Measurements from ENCODE around the gene LDB2.

Gene LDB2

DNA sequence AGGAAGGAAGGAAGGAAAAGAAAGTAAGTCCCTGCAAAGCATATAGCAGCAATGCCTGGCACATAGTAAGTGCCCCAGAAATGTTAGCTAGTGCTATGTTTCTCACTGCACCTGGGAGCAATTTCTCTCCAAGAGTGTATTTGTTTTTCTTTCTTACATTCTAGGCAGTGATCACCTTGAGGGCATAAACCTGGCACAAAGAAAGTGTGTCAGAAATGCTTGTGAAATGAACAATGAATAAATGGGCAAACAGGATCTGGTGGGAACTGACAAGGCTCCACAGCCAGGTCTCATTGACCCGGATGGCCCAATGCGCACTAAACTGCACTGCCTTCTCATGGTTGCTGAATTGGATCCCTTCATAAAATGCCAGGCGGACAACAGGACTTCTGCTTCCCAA lies 316.4 kb downstream of the LDB2 start:
- TF ChIP-seq RAD21 (IDR thresholded peaks at IDR 0.05; ENCODE audit: low read depth) (no peak), CREB1 (IDR thresholded peaks at IDR 0.05; ENCODE audit: low read depth) (no peak), FOXM1 (IDR thresholded peaks at IDR 0.05; ENCODE audit: borderline replicate concordance, low read depth) (no peak), TEAD4 (IDR thresholded peaks at IDR 0.05) (no peak), CEBPB (IDR thresholded peaks at IDR 0.05) (no peak), YY1 (IDR thresholded peaks at IDR 0.05; ENCODE audit: low read depth) (no peak), TAF1 (IDR thresholded peaks at IDR 0.05; ENCODE audit: low read depth) (no peak), EP300 (IDR thresholded peaks at IDR 0.05; ENCODE audit: borderline replicate concordance) (no peak)
- TF ChIP-seq, protein P1, sequence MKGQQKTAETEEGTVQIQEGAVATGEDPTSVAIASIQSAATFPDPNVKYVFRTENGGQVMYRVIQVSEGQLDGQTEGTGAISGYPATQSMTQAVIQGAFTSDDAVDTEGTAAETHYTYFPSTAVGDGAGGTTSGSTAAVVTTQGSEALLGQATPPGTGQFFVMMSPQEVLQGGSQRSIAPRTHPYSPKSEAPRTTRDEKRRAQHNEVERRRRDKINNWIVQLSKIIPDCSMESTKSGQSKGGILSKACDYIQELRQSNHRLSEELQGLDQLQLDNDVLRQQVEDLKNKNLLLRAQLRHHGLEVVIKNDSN (IDR thresholded peaks at IDR 0.05), result no peak
- TF ChIP-seq, protein P2, sequence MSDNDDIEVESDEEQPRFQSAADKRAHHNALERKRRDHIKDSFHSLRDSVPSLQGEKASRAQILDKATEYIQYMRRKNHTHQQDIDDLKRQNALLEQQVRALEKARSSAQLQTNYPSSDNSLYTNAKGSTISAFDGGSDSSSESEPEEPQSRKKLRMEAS (IDR thresholded peaks at IDR 0.05), result no peak
- TF ChIP-seq, protein P3, sequence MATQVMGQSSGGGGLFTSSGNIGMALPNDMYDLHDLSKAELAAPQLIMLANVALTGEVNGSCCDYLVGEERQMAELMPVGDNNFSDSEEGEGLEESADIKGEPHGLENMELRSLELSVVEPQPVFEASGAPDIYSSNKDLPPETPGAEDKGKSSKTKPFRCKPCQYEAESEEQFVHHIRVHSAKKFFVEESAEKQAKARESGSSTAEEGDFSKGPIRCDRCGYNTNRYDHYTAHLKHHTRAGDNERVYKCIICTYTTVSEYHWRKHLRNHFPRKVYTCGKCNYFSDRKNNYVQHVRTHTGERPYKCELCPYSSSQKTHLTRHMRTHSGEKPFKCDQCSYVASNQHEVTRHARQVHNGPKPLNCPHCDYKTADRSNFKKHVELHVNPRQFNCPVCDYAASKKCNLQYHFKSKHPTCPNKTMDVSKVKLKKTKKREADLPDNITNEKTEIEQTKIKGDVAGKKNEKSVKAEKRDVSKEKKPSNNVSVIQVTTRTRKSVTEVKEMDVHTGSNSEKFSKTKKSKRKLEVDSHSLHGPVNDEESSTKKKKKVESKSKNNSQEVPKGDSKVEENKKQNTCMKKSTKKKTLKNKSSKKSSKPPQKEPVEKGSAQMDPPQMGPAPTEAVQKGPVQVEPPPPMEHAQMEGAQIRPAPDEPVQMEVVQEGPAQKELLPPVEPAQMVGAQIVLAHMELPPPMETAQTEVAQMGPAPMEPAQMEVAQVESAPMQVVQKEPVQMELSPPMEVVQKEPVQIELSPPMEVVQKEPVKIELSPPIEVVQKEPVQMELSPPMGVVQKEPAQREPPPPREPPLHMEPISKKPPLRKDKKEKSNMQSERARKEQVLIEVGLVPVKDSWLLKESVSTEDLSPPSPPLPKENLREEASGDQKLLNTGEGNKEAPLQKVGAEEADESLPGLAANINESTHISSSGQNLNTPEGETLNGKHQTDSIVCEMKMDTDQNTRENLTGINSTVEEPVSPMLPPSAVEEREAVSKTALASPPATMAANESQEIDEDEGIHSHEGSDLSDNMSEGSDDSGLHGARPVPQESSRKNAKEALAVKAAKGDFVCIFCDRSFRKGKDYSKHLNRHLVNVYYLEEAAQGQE (IDR thresholded peaks at IDR 0.05; ENCODE audit: low read depth), result no peak

DNA sequence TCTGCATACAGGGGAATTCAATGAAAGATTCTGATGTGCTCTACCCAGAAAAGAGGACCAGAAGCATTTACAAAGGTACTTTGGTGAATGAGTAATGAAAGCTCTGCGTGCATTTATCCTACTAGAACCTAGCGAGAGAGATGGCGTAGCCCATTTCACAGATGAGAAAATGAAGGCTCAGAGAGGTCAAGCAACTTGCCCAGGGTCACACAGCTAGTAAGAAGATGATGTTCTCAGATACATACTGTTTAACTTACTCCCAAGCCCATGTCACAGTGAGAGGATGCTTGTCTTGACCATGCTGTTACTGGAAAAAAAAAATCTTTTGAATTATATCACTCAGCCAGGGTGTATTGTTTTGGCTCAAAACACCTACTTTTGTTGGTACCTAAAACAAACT lies 317.3 kb downstream of the LDB2 start:
- TF ChIP-seq EP300 (IDR thresholded peaks at IDR 0.05; ENCODE audit: borderline replicate concordance) (no peak), CREB1 (IDR thresholded peaks at IDR 0.05; ENCODE audit: low read depth) (no peak), RAD21 (IDR thresholded peaks at IDR 0.05; ENCODE audit: low read depth) (no peak), YY1 (IDR thresholded peaks at IDR 0.05; ENCODE audit: low read depth) (no peak), TCF12 (IDR thresholded peaks at IDR 0.05; ENCODE audit: low read depth) (no peak), NFIC (IDR thresholded peaks at IDR 0.05) (no peak), TAF1 (IDR thresholded peaks at IDR 0.05; ENCODE audit: low read depth) (no peak), CEBPB (IDR thresholded peaks at IDR 0.05) (no peak), FOXM1 (IDR thresholded peaks at IDR 0.05; ENCODE audit: borderline replicate concordance, low read depth) (no peak), EGR1 (IDR thresholded peaks at IDR 0.05) (no peak), ZBTB7A (IDR thresholded peaks at IDR 0.05; ENCODE audit: low read depth) (no peak), TEAD4 (IDR thresholded peaks at IDR 0.05) (no peak)
- TF ChIP-seq, protein P2 (IDR thresholded peaks at IDR 0.05), result no peak
- TF ChIP-seq, protein P3 (IDR thresholded peaks at IDR 0.05; ENCODE audit: low read depth), result no peak
- TF ChIP-seq, protein P1 (IDR thresholded peaks at IDR 0.05), result no peak

DNA sequence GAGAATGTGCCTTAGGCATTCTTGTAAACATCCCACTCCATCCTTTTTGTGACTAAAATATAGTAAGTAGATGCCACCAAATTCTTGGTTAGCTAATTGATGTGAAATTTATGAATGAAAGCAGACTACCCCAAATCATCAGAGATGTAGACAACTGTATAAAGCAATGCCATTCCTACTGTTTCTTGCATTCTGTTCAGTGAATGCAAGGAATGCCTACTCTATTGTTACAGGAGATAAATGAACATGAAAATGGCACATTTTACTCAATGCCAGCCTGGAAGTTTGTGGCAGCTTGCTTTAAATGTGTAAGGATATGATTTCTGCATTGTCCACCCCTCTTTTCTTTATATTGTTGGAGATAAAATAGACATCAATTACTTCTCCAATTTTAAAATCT lies 317.9 kb downstream of the LDB2 start:
- TF ChIP-seq, protein P2 (IDR thresholded peaks at IDR 0.05), result no peak
- TF ChIP-seq NFIC (IDR thresholded peaks at IDR 0.05), result no peak
- TF ChIP-seq ZBTB7A (IDR thresholded peaks at IDR 0.05; ENCODE audit: low read depth), result no peak
- no peak for TF ChIP-seq FOXM1 (IDR thresholded peaks at IDR 0.05; ENCODE audit: borderline replicate concordance, low read depth)
- TF ChIP-seq, protein P1 (IDR thresholded peaks at IDR 0.05), result no peak
- TF ChIP-seq CEBPB (IDR thresholded peaks at IDR 0.05), result no peak
- no peak for TF ChIP-seq EGR1 (IDR thresholded peaks at IDR 0.05)
- no peak for TF ChIP-seq RAD21 (IDR thresholded peaks at IDR 0.05; ENCODE audit: low read depth)
- no peak for TF ChIP-seq EP300 (IDR thresholded peaks at IDR 0.05; ENCODE audit: borderline replicate concordance)
- TF ChIP-seq TCF12 (IDR thresholded peaks at IDR 0.05; ENCODE audit: low read depth), result no peak
- TF ChIP-seq, protein P3 (IDR thresholded peaks at IDR 0.05; ENCODE audit: low read depth), result no peak
- no peak for TF ChIP-seq CREB1 (IDR thresholded peaks at IDR 0.05; ENCODE audit: low read depth)
- no peak for TF ChIP-seq TEAD4 (IDR thresholded peaks at IDR 0.05)
- no peak for TF ChIP-seq TAF1 (IDR thresholded peaks at IDR 0.05; ENCODE audit: low read depth)
- TF ChIP-seq YY1 (IDR thresholded peaks at IDR 0.05; ENCODE audit: low read depth), result no peak

GRCh38 chr4:16579866-16580265 lies 318.6 kb downstream of the LDB2 start:
- TF ChIP-seq YY1 (IDR thresholded peaks at IDR 0.05; ENCODE audit: low read depth) (no peak), TEAD4 (IDR thresholded peaks at IDR 0.05) (no peak)
- TF ChIP-seq, protein P3 (IDR thresholded peaks at IDR 0.05; ENCODE audit: low read depth), result no peak
- TF ChIP-seq, protein P2 (IDR thresholded peaks at IDR 0.05), result no peak
